AG09319 (cell line): ENCODE results near the gene GIMAP8.

Experiments used
- DNase-seq: peaks from one replicate; pipeline ENCODE4 v3.0.0-alpha.2; 2010; ENCODE audit warnings: low read depth; ENCODE audit errors: extremely low read depth
- CTCF ChIP-seq: IDR thresholded peaks from 2 replicates; pipeline ENCODE4 v1.5.1; 2011; ENCODE audit warnings: low read depth, mild to moderate bottlenecking, inconsistent platforms, low read length, moderate library complexity

The GIMAP8 gene

GRCh38 chr7:150431839-150432658, 18.4 kb upstream of the GIMAP8 start:
- no peak for TF ChIP-seq CTCF
- no peak for DNase-seq

- no peak for TF ChIP-seq CTCF
- no peak for DNase-seq
Observed at GRCh38 chr7:150432915-150433892, 17.2 kb upstream of the GIMAP8 start.

DNA sequence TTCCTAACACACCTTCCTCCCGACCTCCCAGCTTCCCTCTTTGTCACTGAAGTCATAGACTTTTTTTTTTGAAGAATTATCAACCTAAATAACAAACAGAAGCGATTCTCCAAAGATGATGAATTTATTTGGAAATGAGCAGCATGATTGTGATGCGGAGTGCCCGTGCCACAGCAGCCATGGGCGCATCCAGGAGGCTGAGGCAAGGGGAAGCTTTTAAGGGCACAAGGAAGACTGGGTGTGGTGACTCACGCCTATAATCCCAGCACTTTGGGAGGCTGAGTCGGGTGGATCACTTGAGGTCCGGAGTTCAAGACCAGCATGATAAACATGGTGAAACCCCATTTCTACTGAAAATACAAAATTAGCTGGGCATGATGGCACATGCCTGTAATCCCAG, 16.2 kb upstream of the GIMAP8 start:
- no peak for TF ChIP-seq CTCF
- DNase-seq, result no peak

DNA sequence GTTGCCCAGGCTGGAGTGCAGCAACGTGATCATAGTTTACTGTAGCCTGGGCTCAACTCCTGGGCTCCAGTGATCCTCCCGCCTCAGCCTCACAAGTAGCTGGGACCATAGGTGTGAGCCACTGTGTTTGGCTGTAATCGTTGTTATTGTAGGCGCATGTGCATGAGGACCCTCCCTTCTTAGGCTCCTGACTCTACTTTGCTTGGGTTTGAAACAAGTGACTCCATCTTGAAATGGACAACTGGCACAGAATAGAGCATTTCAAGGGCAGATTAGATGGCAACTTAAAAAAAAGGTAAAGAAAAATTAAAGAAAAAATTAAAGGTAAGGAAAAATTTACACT, 15.4 kb upstream of the GIMAP8 start:
- no peak for DNase-seq
- TF ChIP-seq CTCF, result no peak

GRCh38 chr7:150435390-150436073, 14.9 kb upstream of the GIMAP8 start:
- no peak for DNase-seq
- no peak for TF ChIP-seq CTCF

DNA sequence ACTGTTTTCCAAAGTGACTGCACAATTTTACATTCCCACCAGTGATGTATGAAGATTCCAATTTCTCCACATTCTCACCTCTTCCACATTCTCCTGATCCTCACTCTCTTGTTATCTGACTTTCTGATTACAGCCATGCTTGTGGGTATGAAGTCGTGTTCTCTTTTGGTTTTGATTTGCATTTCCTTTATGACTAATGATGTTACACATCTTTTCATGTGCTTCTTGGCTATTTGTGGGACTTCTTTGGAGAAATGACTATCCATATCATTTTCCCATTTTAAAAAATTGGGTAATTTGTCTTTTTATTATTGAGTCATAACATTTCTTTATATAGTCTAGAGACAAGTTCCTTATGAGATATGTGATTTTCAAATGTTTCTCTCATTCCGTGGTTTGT, 10.5 kb upstream of the GIMAP8 start:
- TF ChIP-seq CTCF, result no peak
- no peak for DNase-seq
